GM10266 (cell line): ENCODE data around the gene FAM163B.

Experiments used
- DNase-seq: peaks from one replicate; pipeline ENCODE4 v3.0.0; 2012; ENCODE audit errors: extremely low spot score
- TF ChIP-seq, protein P1 (sequence below): IDR thresholded peaks from 2 replicates; pipeline ENCODE4 v1.5.1; 2012; ENCODE audit warnings: mild to moderate bottlenecking, low read depth; ENCODE audit not compliant: control insufficient read depth, insufficient read depth; ENCODE audit errors: missing control alignments

Gene FAM163B

DNA sequence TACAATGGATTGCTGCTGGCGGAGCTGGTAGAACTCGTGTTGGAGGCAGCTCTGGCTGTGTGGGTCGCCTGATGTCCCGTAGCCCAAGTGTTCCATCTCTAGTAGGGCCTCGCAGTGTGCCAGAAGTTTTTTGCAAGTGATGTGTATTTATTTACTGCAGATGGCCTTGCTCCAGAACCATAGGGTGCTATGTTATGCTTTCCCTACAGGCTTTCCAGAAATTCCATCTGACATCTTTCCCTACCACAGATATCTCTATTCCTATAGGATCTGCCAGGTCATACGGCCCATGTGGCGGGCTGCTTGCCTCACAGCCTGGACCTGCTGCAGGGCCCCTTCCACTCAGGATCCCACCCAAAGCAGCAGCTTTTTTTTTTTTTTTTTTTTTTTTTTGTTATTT, 57.7 kb downstream of the FAM163B start:
- TF ChIP-seq, protein P1, sequence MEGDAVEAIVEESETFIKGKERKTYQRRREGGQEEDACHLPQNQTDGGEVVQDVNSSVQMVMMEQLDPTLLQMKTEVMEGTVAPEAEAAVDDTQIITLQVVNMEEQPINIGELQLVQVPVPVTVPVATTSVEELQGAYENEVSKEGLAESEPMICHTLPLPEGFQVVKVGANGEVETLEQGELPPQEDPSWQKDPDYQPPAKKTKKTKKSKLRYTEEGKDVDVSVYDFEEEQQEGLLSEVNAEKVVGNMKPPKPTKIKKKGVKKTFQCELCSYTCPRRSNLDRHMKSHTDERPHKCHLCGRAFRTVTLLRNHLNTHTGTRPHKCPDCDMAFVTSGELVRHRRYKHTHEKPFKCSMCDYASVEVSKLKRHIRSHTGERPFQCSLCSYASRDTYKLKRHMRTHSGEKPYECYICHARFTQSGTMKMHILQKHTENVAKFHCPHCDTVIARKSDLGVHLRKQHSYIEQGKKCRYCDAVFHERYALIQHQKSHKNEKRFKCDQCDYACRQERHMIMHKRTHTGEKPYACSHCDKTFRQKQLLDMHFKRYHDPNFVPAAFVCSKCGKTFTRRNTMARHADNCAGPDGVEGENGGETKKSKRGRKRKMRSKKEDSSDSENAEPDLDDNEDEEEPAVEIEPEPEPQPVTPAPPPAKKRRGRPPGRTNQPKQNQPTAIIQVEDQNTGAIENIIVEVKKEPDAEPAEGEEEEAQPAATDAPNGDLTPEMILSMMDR = no peak

DNA sequence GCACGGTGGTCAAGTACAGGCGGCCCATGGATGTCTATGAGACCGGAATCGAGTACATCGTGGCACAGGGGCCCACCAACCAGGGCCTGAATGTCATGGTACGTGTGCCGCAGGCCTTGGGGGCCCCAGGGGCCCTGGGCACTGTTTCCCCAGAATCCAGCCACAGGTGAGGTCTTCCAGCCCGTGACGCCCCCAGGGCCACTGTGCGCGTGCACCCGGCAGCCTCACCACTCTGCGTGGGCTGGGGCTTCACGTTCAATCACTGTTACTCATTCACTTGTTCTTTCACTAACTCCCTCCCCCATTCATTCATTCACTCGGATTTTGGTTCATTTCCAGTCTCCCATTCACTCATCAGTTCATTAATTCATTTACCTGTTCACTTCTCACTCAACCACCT, 62.1 kb downstream of the FAM163B start:
- DNase-seq = no peak

More for the DNA sequence above, 57.7 kb downstream of the FAM163B start:
- no peak for DNase-seq

DNA sequence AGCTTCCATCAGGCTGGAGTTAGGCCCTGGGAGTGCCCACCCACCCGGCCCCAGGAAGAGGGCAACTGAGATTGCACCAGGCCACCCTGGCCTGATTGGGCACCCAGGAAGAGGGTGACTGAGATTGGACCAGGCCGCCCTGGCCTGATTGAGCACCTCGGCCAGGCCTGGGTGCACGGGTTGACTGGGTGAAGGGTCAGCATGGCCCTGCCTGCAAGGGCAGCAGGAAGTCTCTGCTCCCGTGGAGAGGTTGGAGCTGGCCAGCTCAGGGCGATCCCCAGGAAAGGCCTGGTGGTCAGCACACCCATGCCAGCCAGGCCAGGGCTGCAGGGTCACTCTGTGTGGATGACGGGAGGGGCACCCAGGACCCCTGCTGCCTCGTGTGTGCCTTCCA, 62.9 kb downstream of the FAM163B start:
- DNase-seq = no peak
- TF ChIP-seq, protein P1 = no peak

More for the DNA sequence above, 62.1 kb downstream of the FAM163B start:
- TF ChIP-seq, protein P1 = no peak

DNA sequence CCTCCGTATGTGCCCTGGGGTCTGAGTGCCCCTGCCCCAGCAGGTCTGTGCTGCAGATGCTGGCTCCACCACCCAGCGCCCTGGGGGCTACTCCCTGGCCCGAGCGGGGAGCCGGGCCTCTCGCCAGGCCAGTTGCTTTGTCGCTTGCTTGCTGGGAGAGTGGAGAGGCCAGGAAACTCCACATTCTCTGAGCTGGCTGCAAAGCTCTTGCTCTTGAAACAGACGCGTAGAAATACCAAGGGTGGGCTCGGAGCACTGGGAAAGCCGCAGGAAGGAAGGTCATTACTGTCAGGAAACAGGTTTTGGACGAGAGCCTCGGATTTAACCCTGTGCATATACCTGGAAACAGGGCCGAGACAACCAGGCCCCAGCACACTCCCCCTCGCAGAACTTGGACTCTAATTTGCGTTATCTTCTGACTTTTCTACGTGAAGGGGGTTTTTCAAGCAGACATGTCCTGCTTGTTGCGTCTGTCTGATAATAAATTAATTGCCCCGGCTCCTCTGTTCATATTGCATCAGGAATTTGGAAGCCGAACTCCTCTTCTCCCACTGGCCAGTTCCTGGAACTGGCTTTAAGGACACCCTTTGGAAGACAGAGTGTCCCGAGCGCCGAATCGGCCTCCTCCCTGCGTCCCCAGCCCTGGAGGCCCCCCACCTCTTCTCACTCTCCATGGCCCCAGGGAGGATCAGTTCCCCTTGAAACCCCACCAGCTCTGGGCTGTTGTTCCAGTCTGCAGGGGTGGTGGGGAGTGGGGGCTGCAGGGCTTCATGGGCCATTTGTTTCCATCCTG, 63.5 kb downstream of the FAM163B start:
- no peak for DNase-seq
- TF ChIP-seq, protein P1 = no peak

DNA sequence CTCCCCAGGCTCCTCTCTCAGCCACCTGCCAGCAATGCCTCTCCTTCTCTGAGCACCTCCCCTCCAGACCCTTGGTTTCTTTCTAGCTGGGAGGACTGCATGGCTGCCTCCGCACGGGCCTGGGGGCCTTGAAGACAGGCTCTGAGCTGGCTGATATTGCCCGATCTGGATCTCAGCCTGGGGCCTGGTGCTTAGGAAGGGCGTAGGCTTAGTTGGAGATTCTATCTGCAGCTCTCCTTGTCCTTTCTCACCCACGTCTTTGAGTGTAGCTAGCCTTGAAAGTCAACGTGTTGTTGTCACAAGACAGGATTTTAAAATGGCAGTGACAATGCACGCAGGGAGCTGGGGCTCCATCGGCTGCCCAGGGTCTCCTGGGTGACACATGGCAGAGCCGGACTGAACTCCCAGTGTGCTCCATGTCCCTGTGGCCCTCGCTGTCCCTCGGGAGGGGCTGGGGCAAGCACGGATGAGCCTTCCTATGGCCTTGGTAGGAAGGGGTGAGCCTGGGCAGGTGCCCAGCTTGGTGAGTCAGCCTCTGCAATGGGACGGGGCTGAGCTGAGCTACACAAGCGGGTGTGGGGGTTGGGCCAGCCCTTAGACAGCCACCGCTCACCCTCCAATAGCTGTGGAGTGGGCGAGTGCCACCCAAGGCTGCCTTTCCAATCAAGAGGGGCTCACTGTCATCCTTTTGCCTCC, 65.3 kb downstream of the FAM163B start:
- no peak for DNase-seq
- TF ChIP-seq, protein P1 = no peak

DNA sequence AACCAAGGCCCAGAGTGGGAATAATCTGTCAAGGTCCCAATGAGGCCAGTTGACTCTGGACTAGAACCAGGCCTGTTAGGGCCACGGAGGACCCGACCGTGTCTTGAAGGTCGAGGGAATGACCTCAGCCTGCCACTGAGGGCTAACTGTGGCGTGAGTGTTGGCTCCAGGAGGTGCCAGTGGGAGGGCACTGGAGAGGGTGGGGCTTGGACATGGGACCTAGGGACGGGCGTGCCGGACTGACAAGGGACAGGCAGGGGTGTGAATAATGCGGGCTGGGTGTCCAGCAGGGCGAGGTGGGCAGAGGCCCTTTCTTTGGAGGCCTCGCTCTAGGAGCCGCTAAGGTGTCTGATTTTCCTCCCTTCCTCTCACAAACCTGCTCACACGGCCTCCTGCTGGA, 67.2 kb downstream of the FAM163B start:
- no peak for DNase-seq
- TF ChIP-seq, protein P1 = no peak

DNA sequence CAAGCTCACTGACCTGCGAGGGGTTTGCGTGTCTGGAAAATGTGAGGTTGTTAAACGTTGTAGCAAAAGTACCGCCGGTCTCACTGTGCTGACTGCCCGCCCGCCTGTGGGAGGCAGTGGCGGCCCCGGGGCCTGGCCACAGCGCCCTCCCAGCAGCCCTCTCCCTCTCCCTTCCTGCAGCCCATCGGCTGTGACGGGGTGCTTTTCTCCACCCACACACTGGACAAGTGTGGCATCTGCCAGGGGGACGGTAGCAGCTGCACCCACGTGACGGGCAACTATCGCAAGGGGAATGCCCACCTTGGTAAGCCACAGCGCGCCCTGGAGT, 68.5 kb downstream of the FAM163B start:
- TF ChIP-seq, protein P1 = peak; percentile 38
- peak; percentile 64 for DNase-seq
